NB4 (cell line): ENCODE data around the gene ARFRP1.

Source experiments
- MYC ChIP-seq: IDR thresholded peaks from 2 replicates; pipeline ENCODE4 v1.6.1; 2011; ENCODE audit warnings: low read depth, low read length
- POLR2A ChIP-seq: IDR thresholded peaks from 2 replicates; pipeline ENCODE4 v1.6.1; 2011; ENCODE audit warnings: mild to moderate bottlenecking; ENCODE audit not compliant: insufficient read length; ENCODE audit errors: extremely low read depth
- TF ChIP-seq, protein P1 (sequence below): IDR thresholded peaks from one replicate; pipeline ENCODE4 v1.5.1; 2012; ENCODE audit warnings: low read depth, low read length
- TF ChIP-seq, protein P2 (sequence below): IDR thresholded peaks from 2 replicates; pipeline ENCODE4 v1.6.1; 2011; ENCODE audit warnings: low read depth, low read length

DNA sequence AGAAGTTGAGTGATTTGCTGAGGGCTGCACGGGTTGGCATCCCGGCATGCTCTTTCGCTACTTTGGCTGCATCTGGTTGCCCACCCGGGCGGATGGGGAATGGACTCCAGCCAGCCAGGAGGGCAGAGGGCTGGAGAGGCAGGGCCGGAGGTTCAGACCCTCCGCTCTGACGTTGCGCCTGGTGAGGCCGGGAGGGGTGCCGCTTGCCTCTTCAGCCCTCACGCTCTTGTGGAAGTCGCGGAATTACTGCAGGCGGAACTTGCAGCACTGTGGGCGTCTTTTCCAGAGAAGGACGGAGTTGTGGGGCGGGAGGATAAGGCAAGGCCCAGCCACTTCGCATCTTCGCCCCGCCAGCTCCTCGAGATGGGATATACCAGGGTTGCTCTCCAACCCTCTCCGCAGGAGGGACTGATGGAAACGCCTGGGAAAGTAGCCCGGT, 49.0 kb downstream of the ARFRP1 start:
- TF ChIP-seq, protein P1, sequence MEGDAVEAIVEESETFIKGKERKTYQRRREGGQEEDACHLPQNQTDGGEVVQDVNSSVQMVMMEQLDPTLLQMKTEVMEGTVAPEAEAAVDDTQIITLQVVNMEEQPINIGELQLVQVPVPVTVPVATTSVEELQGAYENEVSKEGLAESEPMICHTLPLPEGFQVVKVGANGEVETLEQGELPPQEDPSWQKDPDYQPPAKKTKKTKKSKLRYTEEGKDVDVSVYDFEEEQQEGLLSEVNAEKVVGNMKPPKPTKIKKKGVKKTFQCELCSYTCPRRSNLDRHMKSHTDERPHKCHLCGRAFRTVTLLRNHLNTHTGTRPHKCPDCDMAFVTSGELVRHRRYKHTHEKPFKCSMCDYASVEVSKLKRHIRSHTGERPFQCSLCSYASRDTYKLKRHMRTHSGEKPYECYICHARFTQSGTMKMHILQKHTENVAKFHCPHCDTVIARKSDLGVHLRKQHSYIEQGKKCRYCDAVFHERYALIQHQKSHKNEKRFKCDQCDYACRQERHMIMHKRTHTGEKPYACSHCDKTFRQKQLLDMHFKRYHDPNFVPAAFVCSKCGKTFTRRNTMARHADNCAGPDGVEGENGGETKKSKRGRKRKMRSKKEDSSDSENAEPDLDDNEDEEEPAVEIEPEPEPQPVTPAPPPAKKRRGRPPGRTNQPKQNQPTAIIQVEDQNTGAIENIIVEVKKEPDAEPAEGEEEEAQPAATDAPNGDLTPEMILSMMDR = no peak
- TF ChIP-seq POLR2A (no peak), MYC (no peak)
- TF ChIP-seq, protein P2, sequence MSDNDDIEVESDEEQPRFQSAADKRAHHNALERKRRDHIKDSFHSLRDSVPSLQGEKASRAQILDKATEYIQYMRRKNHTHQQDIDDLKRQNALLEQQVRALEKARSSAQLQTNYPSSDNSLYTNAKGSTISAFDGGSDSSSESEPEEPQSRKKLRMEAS = no peak
